NCI-H774 (cell line): ENCODE results near the gene ZNF341.

ENCODE experiments used
- DNase-seq: peaks from one replicate; lab custom pipeline; 2025; lab: John Stamatoyannopoulos, UW

The ZNF341 gene

DNA sequence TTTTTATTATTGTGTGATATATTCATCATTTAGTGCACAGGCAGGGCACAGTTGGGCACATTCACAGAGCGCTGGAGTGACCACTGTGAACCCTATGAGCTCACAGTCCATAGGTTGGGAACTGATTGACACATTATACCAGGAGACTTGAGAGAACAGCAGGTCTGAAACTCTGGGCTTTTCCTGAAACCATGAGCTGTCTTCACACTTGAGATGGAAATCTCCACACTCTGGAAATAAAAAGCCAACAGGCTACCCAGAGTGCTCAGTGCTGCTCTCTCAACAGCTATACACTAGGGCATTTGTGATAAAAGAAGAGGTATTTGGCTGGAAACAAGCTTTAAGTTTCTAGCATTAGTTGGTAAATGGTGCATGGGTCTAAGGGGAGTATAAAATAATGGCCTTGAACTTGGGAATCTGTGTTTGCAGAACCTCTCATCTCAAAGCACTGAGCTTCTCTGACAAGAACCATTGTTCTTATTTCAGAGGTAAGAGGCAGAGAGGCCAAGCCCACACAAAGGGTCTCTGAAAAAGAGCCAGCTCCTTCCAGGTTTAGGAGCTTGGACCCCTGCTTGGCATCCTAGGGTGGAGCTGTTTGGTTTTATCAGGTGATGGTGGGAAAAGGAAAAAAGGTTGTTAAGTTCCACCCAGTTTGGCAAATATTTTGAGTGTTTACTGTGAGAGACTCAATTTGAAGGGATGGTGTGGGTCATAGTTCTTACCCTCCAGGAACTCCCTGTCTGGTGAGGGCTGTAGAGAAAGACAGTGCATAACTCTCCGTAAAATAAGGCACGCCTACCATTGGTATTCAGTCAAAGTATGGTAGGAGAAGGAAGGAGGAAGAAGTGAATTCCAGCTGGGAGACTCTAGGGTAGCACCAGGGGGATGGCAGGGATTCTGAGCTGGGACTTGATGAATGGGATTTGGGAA lies 93.8 kb downstream of the ZNF341 start:
- no peak for DNase-seq

- peak; percentile 38 for DNase-seq
Measured at GRCh38 chr20:33826270-33826897, 94.6 kb downstream of the ZNF341 start.

GRCh38 chr20:33827109-33827508 lies 95.3 kb downstream of the ZNF341 start:
- DNase-seq, result no peak

- DNase-seq, result no peak
Measured at GRCh38 chr20:33827634-33828325, 96.0 kb downstream of the ZNF341 start.

- no peak for DNase-seq
Measured at GRCh38 chr20:33828326-33828844, 96.6 kb downstream of the ZNF341 start.

DNA sequence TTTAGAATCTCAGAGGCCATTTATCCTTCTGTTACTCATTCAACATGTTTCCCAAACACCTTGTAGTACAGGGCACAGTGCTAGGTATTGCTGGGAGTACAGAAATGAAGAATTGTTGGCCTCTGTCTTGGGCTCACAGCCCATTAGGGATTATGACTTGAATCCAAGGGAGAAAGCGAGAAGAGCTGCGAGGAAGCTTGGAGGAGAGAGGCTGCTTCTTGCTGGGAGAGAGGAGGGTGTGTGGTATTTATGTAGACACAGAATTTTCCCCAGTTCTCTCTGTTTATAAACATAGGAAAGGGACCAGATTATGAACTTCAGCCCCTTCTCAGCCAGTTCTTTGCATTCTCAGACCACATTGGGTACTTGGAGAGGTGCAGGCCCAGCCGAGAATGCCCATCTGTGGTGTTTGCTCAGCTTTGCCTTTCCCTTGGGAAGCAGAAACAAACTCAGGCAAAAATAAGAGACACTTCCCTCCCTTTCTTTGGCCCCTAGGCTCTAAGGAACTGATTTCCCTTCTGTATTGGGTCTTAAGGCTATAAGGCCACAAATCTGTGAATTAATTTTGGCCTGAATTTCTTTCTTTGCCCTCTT lies 97.3 kb downstream of the ZNF341 start:
- no peak for DNase-seq

DNA sequence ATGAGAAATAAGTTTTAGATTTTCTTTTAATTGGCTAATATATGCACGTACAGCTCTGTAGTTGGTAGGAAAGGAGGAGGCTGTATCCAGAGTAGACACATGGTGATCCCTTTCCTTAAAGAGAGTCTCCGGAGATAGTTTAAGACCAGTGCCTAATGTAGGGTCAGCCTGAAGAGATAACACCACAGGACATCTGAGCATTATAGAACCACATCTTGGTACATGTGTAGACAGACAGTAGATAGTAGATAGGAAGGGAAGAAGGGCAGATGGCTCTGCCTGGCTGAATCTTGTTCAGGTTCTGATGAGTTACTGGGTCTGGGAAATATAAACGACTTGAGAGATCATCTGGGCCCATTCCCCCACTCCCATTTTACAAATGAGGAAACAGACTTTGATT lies 97.8 kb downstream of the ZNF341 start:
- DNase-seq, result no peak

GRCh38 chr20:33830371-33830770 lies 98.6 kb downstream of the ZNF341 start:
- no peak for DNase-seq

DNA sequence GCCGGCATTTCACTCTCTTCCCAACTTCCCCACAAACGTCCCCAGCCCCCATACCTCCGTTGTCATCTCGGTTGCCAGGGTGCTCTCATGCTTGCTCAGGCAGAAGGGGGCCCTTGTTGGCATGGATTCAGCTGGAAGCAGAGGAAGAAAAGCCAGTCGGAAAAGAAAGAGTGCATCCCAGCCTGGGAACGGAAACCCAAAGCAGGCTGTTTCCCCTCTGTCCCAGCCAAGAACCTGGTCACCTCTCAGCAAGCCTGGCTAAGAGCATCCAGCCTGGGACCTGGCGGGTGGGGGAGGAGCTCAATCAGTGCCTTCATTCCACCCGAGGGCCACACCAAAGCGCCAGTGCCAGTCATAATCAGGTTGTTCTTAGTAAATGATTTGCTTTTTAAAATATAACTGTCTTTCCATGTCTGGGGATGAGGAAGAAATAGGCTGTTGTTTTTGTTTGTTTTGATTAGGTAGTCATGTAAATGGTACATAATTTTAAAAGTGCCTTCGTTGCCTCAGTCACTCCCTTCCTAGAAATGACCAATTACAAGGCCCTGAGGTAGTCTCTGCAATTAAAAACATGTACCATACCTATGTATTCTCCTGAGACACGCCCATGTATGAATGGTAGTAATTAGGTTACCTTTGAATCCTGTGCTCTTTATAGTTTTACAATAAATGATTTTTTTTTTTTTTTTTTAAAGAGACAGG lies 100.5 kb downstream of the ZNF341 start:
- no peak for DNase-seq

DNA sequence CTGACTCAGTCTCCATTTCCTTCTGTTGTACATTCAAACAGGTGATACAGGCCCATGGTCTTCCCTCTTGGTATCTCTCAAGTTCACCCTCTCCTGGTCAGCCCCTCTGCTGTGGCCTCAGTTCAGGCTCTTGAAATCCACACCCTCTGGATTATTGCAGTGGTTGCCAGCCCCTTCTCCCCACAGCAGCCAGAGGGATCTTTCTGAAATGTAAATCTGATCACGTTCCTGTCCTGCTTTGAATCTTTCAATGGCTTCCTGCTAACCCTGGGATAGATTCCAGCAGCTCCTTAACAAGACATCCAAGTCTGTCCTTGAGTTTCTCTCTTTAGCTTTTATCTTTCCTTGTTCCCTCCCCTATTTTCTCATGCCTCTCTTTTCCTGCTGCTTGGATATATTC lies 101.5 kb downstream of the ZNF341 start:
- DNase-seq, result no peak

DNA sequence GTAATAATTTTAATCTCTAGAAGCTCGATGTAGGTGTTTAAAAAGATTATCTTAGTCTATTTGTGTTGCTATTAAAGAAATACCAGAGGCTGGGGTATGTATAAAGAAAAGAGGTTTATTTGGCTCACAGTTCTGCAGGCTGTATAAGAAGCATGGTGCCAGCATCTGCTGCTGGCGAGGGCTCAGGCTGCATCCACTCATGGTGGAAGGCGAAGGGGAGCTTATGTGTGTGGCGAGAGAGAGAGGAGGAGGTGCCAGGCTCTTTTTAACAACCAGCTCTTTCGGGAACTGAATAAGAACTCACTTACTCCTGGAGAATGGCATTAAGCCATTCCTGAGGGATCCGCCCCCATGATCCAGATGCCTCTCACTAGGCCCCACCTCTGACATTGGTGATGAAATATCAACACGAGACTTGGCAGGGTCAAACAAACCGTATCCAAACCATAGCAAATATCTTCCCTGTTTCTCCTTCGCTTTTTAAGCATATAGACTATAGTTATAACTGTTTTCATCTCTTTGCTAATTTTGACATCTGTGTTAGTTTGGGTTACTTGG lies 103.9 kb downstream of the ZNF341 start:
- DNase-seq, result no peak

GRCh38 chr20:33836277-33836676 lies 104.5 kb downstream of the ZNF341 start:
- no peak for DNase-seq

GRCh38 chr20:33837096-33837830 lies 105.5 kb downstream of the ZNF341 start:
- DNase-seq, result no peak

- DNase-seq, result no peak
Measured at GRCh38 chr20:33838035-33838864, 106.5 kb downstream of the ZNF341 start.

DNA sequence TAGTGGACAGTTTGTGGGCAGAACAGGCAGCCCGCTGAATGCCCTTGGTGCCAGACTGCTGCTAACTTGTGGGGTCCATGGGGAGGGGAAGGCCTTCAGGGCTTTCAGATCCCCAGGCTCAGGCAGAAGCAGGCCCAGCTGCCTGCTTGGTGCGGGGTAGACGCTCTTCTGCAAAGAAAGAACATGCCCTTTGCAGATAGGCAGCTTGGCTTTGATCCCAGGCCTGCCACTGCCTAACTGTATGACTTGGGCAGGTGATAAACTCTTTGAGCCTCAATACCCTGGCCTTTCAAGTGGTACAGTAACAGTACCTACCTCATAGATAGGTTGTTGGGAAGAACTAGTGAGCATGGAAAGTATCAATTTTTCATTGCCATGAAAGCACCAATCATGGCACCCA lies 107.8 kb downstream of the ZNF341 start:
- DNase-seq, result no peak

DNA sequence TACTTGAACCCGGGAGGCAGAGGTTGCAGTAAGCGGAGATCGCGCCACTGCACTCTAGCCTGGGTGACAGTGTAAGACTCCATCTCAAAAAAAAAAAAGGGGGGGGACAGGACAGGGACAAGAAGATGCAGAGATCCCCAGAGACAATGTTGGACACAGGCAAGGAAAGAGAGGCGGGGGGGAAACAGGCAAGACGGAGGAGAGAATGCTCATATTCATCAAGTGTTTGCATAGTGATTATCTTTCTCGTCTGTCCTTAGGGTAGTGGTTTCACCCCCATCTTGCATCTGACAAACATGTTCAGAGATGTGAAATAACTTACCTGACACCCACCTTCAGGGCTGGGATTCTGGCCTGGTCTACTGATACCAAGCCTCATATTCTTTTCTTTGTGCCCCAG lies 108.4 kb downstream of the ZNF341 start:
- no peak for DNase-seq

- no peak for DNase-seq
Measured at GRCh38 chr20:33840759-33841435, 109.1 kb downstream of the ZNF341 start.

DNA sequence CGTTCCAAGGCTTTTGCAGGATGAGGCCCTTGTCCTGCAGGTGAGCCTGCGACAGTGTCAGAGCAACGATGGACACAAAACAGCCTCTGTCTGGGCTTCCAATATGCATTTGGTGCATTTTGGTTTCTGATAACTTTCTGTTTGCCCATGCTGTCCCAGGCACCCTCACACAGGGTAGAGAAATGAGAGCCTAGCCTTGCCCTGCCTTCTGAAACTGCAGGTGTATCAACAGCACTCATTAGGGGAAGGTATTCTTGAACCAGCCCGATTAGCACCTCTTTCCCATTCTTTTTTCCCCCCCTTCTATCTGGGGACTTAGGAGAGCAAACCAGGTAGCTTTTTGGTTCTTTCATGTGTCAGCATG lies 109.6 kb downstream of the ZNF341 start:
- DNase-seq, result no peak
